GM21717 (cell line): ENCODE data around the gene PDCL2.
"Not testable (repeated sequence)": the region's sequence is repeated elsewhere in the genome, so short reads cannot be mapped to it uniquely, and the experiment has no call there.

ENCODE experiments used
- ATAC-seq: cut with Tn5 transposase; IDR thresholded peaks from one replicate; pipeline ENCODE4 v1.9.1; 2021; ENCODE audit warnings: mild to moderate bottlenecking, moderate library complexity; ENCODE audit not compliant: unreplicated experiment

Gene PDCL2

GRCh38 chr4:55598641-55599040 lies 6.6 kb upstream of the PDCL2 start:
- ATAC-seq, result no peak

GRCh38 chr4:55588160-55588559 lies 3.9 kb downstream of the PDCL2 start:
- ATAC-seq, result no peak

- not testable (repeated sequence) for ATAC-seq
Observed at GRCh38 chr4:55582773-55583172, 9.3 kb downstream of the PDCL2 start.

- no peak for ATAC-seq
Observed at GRCh38 chr4:55578341-55579010, 13.6 kb downstream of the PDCL2 start.

- no peak for ATAC-seq
Observed at GRCh38 chr4:55575513-55575912, 16.5 kb downstream of the PDCL2 start.

GRCh38 chr4:55574252-55574651 lies 17.8 kb downstream of the PDCL2 start:
- ATAC-seq, result no peak

- ATAC-seq, result no peak
Observed at GRCh38 chr4:55571806-55572205, 20.2 kb downstream of the PDCL2 start.

- ATAC-seq, result no peak
Observed at GRCh38 chr4:55568905-55569504, 23.0 kb downstream of the PDCL2 start.

- peak; percentile 100 for ATAC-seq
Observed at GRCh38 chr4:55561889-55562288, 30.2 kb downstream of the PDCL2 start.

- ATAC-seq, result no peak
Observed at GRCh38 chr4:55560096-55560495, 31.9 kb downstream of the PDCL2 start.

GRCh38 chr4:55554453-55555030 lies 37.5 kb downstream of the PDCL2 start:
- no peak for ATAC-seq

GRCh38 chr4:55553441-55554201 lies 38.4 kb downstream of the PDCL2 start:
- ATAC-seq, result peak; percentile 61

GRCh38 chr4:55551964-55552363 lies 40.1 kb downstream of the PDCL2 start:
- ATAC-seq, result not testable (repeated sequence)

GRCh38 chr4:55549888-55550287 lies 42.2 kb downstream of the PDCL2 start:
- ATAC-seq, result no peak

- no peak for ATAC-seq
Observed at GRCh38 chr4:55547918-55548317, 44.1 kb downstream of the PDCL2 start.

GRCh38 chr4:55547466-55547770 lies 44.6 kb downstream of the PDCL2 start:
- ATAC-seq, result no peak

GRCh38 chr4:55546756-55547465 lies 45.1 kb downstream of the PDCL2 start, which contains the start of gene CLOCK:
Gene CLOCK (minus strand): TSS chr4:55546909. CDS start chr4:55482785, 64,124 bp downstream.
- peak; percentile 76 for ATAC-seq

GRCh38 chr4:55546506-55546755 lies 45.6 kb downstream of the PDCL2 start:
- ATAC-seq, result peak; percentile 45

- ATAC-seq, result peak; percentile 57
Observed at GRCh38 chr4:55545641-55546505, 46.2 kb downstream of the PDCL2 start.

GRCh38 chr4:55545151-55545550 lies 46.9 kb downstream of the PDCL2 start:
- no peak for ATAC-seq
